GM23338 (cell line): ENCODE data around the gene SFPQ. TPM values are rescaled to one million over a fixed set of nuclear protein-coding genes. Genes with fewer than 3 reads are reported as not detected.

Experiments
- ATAC-seq: fragments of 200-7000 bp; cut with Tn5 transposase; 3 replicates; pipeline ENCODE4 v1.9.1; 2020
- DNase-seq: peaks from one replicate; pipeline ENCODE4 v3.0.0-alpha.2; 2015; ENCODE audit warnings: low spot score
- H2AFZ ChIP-seq: fragments of 200-600 bp; sonication (generic); 2 replicates; pipeline ENCODE4 v1.8.0; 2016; ENCODE audit warnings: antibody characterized with exemption, mild to moderate bottlenecking, moderate library complexity
- H3F3A ChIP-seq: fragments of 200-600 bp; sonication (generic); replicated peaks from 2 replicates; pipeline ENCODE4 v1.8.0; 2017; ENCODE audit warnings: antibody characterized with exemption, mixed run types, low read depth
- H3K27ac ChIP-seq: fragments of 200-600 bp; sonication (generic); 2 replicates; pipeline ENCODE4 v1.6.1; 2016; ENCODE audit warnings: low read depth
- H3K27me3 ChIP-seq: fragments of 200-600 bp; sonication (generic); 2 replicates; pipeline ENCODE4 v1.8.0; 2016; ENCODE audit warnings: mild to moderate bottlenecking, mixed run types, moderate library complexity; ENCODE audit not compliant: insufficient read depth
- H3K36me3 ChIP-seq: fragments of 200-600 bp; sonication (generic); 2 replicates; pipeline ENCODE4 v1.8.0; 2016; ENCODE audit warnings: mild to moderate bottlenecking; ENCODE audit not compliant: insufficient read depth
- H3K4me1 ChIP-seq: fragments of 200-600 bp; sonication (generic); 2 replicates; pipeline ENCODE4 v1.8.0; 2016; ENCODE audit warnings: mild to moderate bottlenecking, moderate library complexity; ENCODE audit not compliant: insufficient read depth
- H3K4me2 ChIP-seq: fragments of 200-600 bp; sonication (generic); 2 replicates; pipeline ENCODE4 v1.7.1; 2017; ENCODE audit warnings: mixed run types
- H3K4me3 ChIP-seq: fragments of 200-600 bp; sonication (generic); 2 replicates; pipeline ENCODE4 v1.6.1; 2016; ENCODE audit warnings: mixed run types
- H3K79me2 ChIP-seq: fragments of 200-600 bp; sonication (generic); replicated peaks from 2 replicates; pipeline ENCODE4 v1.8.0; 2017; ENCODE audit warnings: mild to moderate bottlenecking; ENCODE audit not compliant: insufficient read depth
- H3K9me2 ChIP-seq: fragments of 200-600 bp; sonication (generic); 2 replicates; pipeline ENCODE4 v1.8.0; 2017; ENCODE audit not compliant: insufficient read depth
- H4K20me1 ChIP-seq: fragments of 200-600 bp; sonication (generic); replicated peaks from 2 replicates; pipeline ENCODE4 v1.8.0; 2017; ENCODE audit warnings: mild to moderate bottlenecking; ENCODE audit not compliant: insufficient read depth
- H3K27ac Mint-ChIP-seq: 2 replicates; pipeline ENCODE4 v1.8.0; 2020; ENCODE audit warnings: inconsistent platforms, mild to moderate bottlenecking, moderate library complexity, mixed read lengths
- H3K27me3 Mint-ChIP-seq: 3 replicates; pipeline ENCODE4 v1.8.0; 2022; ENCODE audit warnings: low read depth, mild to moderate bottlenecking, moderate library complexity, mixed read lengths, inconsistent platforms; ENCODE audit not compliant: insufficient read depth, poor library complexity
- H3K36me3 Mint-ChIP-seq: 3 replicates; pipeline ENCODE4 v1.8.0; 2021; ENCODE audit warnings: low read depth, mild to moderate bottlenecking, inconsistent platforms, moderate library complexity, mixed read lengths
- H3K4me1 Mint-ChIP-seq: 3 replicates; pipeline ENCODE4 v1.8.0; 2020; ENCODE audit warnings: mild to moderate bottlenecking, inconsistent platforms, mixed read lengths
- H3K4me3 Mint-ChIP-seq: 3 replicates; pipeline ENCODE4 v1.8.0; 2021; ENCODE audit warnings: moderate library complexity, mild to moderate bottlenecking, inconsistent platforms, mixed read lengths
- H3K9me3 Mint-ChIP-seq: 3 replicates; pipeline ENCODE4 v1.8.0; 2020; ENCODE audit warnings: moderate library complexity, mild to moderate bottlenecking, inconsistent platforms, mixed read lengths
- CREB1 ChIP-seq: fragments of 250-450 bp; sonication (Bioruptor Pico); IDR thresholded peaks from 2 replicates; pipeline ENCODE4 v1.5.0; 2020; ENCODE audit warnings: low read depth, mild to moderate bottlenecking, moderate library complexity
- EZH2 ChIP-seq: fragments of 200-600 bp; sonication (generic); IDR thresholded peaks from one replicate; pipeline ENCODE4 v1.8.0; 2017; ENCODE audit warnings: antibody characterized with exemption, mild to moderate bottlenecking, low read depth; ENCODE audit not compliant: unreplicated experiment
- EZH2phosphoT487 ChIP-seq: fragments of 200-600 bp; sonication (generic); IDR thresholded peaks from one replicate; pipeline ENCODE4 v1.8.1; 2018; ENCODE audit warnings: antibody characterized with exemption; ENCODE audit not compliant: unreplicated experiment
- JUNB ChIP-seq: IDR thresholded peaks from one replicate; pipeline ENCODE4 v1.6.1; 2016; ENCODE audit warnings: antibody characterized with exemption; ENCODE audit not compliant: unreplicated experiment
- NANOG ChIP-seq: IDR thresholded peaks from 2 replicates; pipeline ENCODE4 v1.6.1; 2016; ENCODE audit warnings: antibody characterized with exemption, borderline replicate concordance
- POLR2AphosphoS5 ChIP-seq: IDR thresholded peaks from 2 replicates; pipeline ENCODE4 v1.6.1; 2016; ENCODE audit warnings: antibody characterized with exemption, low read depth
- STAT1 ChIP-seq: IDR thresholded peaks from one replicate; pipeline ENCODE4 v1.6.1; 2016; ENCODE audit warnings: antibody characterized with exemption; ENCODE audit not compliant: unreplicated experiment
- ZNF114 ChIP-seq: fragments of 250-450 bp; sonication (Bioruptor Pico); IDR thresholded peaks from 2 replicates; pipeline ENCODE4 v1.5.0; 2020; ENCODE audit warnings: mild to moderate bottlenecking, moderate library complexity
- polyA plus RNA-seq: library from polyadenylated mRNA; unstranded; fragments of >200 nt; fragmentation: Nextera tagmentation; extraction: Ambion mirVana; gene quantifications from 2 replicates; pipeline ENCODE4 v1.2.1, GENCODE V29; 2016
- total RNA-seq: library from RNA; depleted of rRNA; stranded (reverse); fragments of >200 nt; shearing (Covaris generic); gene quantifications from 2 replicates; pipeline ENCODE4 v1.2.3, GENCODE V29; 2014
- TF ChIP-seq, protein P1 (sequence below): IDR thresholded peaks from one replicate; pipeline ENCODE4 v1.6.1; 2018; ENCODE audit warnings: antibody characterized with exemption; ENCODE audit not compliant: unreplicated experiment
- TF ChIP-seq, protein P2 (sequence below), 2 experiments: fragments of 200-600 bp in 1 of 2; sonication (generic) in 1 of 2; conservative IDR thresholded peaks; 2 replicates each; pipeline versions ENCODE4 v1.5.1 to v1.6.1; 2016 to 2017; ENCODE audit warnings: antibody characterized with exemption in 2 of 2, low read depth in 2 of 2, mild to moderate bottlenecking in 2 of 2, moderate library complexity in 1 of 2
- TF ChIP-seq, protein P3 (sequence below): IDR thresholded peaks from 2 replicates; pipeline ENCODE4 v1.6.1; 2016; ENCODE audit warnings: antibody characterized with exemption

Gene SFPQ
- total and polyA plus RNA-seq, 2 experiments from 2014 or later, result 258 to 352 TPM

DNA sequence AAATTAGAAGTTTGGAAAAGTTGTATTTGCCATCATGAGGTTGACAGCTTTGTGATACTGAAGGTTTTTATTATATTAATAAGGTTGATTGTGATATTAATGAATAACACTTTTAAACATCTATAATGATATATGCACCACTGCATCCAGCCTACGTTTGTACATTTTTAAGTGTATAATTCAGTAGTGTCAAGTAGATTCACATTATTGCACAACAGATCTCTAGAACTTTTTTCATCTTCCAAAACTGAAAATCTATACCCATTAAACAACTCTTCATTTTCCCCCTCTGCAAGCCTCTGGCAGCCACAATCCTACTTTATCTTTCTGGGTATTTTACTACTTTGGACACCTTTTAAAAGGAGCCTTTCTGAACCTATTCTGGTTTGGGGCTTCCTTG lies 38.3 kb upstream of the SFPQ start (continued):
- TF ChIP-seq, protein P1, sequence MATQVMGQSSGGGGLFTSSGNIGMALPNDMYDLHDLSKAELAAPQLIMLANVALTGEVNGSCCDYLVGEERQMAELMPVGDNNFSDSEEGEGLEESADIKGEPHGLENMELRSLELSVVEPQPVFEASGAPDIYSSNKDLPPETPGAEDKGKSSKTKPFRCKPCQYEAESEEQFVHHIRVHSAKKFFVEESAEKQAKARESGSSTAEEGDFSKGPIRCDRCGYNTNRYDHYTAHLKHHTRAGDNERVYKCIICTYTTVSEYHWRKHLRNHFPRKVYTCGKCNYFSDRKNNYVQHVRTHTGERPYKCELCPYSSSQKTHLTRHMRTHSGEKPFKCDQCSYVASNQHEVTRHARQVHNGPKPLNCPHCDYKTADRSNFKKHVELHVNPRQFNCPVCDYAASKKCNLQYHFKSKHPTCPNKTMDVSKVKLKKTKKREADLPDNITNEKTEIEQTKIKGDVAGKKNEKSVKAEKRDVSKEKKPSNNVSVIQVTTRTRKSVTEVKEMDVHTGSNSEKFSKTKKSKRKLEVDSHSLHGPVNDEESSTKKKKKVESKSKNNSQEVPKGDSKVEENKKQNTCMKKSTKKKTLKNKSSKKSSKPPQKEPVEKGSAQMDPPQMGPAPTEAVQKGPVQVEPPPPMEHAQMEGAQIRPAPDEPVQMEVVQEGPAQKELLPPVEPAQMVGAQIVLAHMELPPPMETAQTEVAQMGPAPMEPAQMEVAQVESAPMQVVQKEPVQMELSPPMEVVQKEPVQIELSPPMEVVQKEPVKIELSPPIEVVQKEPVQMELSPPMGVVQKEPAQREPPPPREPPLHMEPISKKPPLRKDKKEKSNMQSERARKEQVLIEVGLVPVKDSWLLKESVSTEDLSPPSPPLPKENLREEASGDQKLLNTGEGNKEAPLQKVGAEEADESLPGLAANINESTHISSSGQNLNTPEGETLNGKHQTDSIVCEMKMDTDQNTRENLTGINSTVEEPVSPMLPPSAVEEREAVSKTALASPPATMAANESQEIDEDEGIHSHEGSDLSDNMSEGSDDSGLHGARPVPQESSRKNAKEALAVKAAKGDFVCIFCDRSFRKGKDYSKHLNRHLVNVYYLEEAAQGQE, result no peak
- TF ChIP-seq NANOG (no peak), EZH2 (no peak), POLR2AphosphoS5 (no peak), EZH2phosphoT487 (no peak), JUNB (no peak), CREB1 (CRISPR knock-in tag) (no peak), ZNF114 (CRISPR knock-in tag) (no peak), STAT1 (no peak)
- TF ChIP-seq, protein P2, sequence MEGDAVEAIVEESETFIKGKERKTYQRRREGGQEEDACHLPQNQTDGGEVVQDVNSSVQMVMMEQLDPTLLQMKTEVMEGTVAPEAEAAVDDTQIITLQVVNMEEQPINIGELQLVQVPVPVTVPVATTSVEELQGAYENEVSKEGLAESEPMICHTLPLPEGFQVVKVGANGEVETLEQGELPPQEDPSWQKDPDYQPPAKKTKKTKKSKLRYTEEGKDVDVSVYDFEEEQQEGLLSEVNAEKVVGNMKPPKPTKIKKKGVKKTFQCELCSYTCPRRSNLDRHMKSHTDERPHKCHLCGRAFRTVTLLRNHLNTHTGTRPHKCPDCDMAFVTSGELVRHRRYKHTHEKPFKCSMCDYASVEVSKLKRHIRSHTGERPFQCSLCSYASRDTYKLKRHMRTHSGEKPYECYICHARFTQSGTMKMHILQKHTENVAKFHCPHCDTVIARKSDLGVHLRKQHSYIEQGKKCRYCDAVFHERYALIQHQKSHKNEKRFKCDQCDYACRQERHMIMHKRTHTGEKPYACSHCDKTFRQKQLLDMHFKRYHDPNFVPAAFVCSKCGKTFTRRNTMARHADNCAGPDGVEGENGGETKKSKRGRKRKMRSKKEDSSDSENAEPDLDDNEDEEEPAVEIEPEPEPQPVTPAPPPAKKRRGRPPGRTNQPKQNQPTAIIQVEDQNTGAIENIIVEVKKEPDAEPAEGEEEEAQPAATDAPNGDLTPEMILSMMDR (conservative IDR thresholded peaks at IDR 0.05; ENCODE audit: low read depth in 2 of 2), result no peak
- TF ChIP-seq, protein P3, sequence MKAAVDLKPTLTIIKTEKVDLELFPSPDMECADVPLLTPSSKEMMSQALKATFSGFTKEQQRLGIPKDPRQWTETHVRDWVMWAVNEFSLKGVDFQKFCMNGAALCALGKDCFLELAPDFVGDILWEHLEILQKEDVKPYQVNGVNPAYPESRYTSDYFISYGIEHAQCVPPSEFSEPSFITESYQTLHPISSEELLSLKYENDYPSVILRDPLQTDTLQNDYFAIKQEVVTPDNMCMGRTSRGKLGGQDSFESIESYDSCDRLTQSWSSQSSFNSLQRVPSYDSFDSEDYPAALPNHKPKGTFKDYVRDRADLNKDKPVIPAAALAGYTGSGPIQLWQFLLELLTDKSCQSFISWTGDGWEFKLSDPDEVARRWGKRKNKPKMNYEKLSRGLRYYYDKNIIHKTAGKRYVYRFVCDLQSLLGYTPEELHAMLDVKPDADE, result no peak

DNA sequence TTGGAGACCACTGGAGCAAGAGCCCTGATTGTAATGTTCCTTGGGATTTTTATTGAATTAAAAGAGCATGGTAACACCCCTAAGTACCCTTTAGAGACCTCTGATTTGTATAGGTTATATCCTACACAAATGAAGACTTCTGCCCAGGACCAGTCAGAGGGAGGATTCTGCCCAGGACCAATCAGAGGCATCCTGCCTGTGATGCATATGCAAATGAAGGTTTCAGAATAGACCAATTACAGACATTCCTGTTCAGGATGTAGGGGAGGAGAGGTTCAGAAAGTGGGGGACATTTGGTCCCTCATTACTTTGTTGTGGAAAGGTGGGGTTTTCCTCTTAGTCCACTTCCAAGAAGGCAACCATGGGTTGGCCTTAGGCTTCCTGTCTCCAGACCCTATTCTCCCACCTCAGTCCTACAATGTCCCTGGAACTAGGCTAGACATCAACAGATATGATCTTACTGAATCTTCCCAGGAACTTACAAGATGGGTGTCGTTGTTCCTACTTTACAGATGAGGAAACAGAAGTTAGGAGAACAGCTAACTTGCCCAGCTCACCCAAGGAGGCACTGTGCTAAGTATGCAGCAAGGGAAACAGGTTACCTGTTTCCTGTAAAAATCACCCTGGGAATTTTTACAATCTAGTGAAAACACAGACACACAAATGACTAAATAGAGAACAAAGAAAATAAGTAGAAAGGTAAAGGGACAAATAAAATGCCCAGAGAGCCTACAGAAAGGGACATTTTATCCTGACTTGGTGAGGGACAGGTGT lies 36.8 kb upstream of the SFPQ start:
- no peak overlapping the region for H3K4me3 Mint-ChIP-seq
- H3F3A ChIP-seq, result no peaks in the 10 kb centered on the region
- no peak overlapping the region for H3K4me3 ChIP-seq
- H3K9me2 ChIP-seq, result no peaks in the 10 kb centered on the region
- H2AFZ ChIP-seq, result peak overlapping the region; percentile 64
- H3K4me2 ChIP-seq, result no peak overlapping the region
- ATAC-seq, result no peak
- no peak overlapping the region for H3K27ac Mint-ChIP-seq
- no peaks in the 10 kb centered on the region for H3K4me1 Mint-ChIP-seq
- H3K36me3 ChIP-seq, result no peaks in the 10 kb centered on the region
- no peaks in the 10 kb centered on the region for H3K36me3 Mint-ChIP-seq
- H3K4me1 ChIP-seq, result no peaks in the 10 kb centered on the region
- no peaks in the 10 kb centered on the region for H3K27me3 ChIP-seq
- no peaks in the 10 kb centered on the region for H3K27me3 Mint-ChIP-seq
- H3K79me2 ChIP-seq, result no peaks in the 10 kb centered on the region
- no peaks in the 10 kb centered on the region for H4K20me1 ChIP-seq
- no peak for DNase-seq
- H3K27ac ChIP-seq, result no peak overlapping the region
- no peaks in the 10 kb centered on the region for H3K9me3 Mint-ChIP-seq
- TF ChIP-seq STAT1 (no peak), EZH2phosphoT487 (no peak)
- TF ChIP-seq, protein P3, result no peak
